Heart left ventricle (tissue), 16 donors: ENCODE data around the gene EXOC4. TPM values are rescaled to one million over a fixed set of nuclear protein-coding genes. Genes with fewer than 3 reads are reported as not detected.

Source experiments
- ATAC-seq, 4 donors: fragments of 200-7000 bp; cut with Tn5 transposase; one replicate each; pipeline ENCODE4 v1.9.1; 2020 to 2022; ENCODE audit warnings: moderate library complexity in 4 of 4, mild to moderate bottlenecking in 3 of 4, moderate number of reproducible peaks in 1 of 4
- DNase-seq, 5 donors: peaks; one replicate each; pipeline ENCODE4 v3.0.0-alpha.2; 2020
- H3K27ac ChIP-seq, 12 donors: fragments of 200-600 bp; sonication (generic) in 4 of 12; one replicate each; pipeline versions ENCODE4 v1.5.0 to v1.8.0; 2016 to 2022; ENCODE audit warnings: mild to moderate bottlenecking in 2 of 12
- H3K27me3 ChIP-seq, 9 donors: fragments of 200-600 bp; sonication (generic) in 2 of 9; one replicate each; pipeline versions ENCODE4 v1.5.1 to v1.8.0; 2016 to 2022; ENCODE audit warnings: mild to moderate bottlenecking in 3 of 9
- H3K36me3 ChIP-seq, 9 donors: fragments of 200-600 bp; sonication (generic) in 2 of 9; one replicate each; pipeline versions ENCODE4 v1.5.0 to v1.8.0; 2018 to 2022; ENCODE audit warnings: mild to moderate bottlenecking in 2 of 9
- H3K4me1 ChIP-seq, 12 donors: fragments of 200-600 bp; sonication (generic) in 4 of 12; one replicate each; pipeline versions ENCODE4 v1.5.0 to v1.8.0; 2016 to 2022; ENCODE audit warnings: mild to moderate bottlenecking in 3 of 12
- H3K4me3 ChIP-seq, 12 donors: fragments of 200-600 bp; sonication (generic) in 4 of 12; one replicate each; pipeline versions ENCODE4 v1.5.0 to v1.8.0; 2017 to 2022; ENCODE audit warnings: mild to moderate bottlenecking in 9 of 12, moderate library complexity in 4 of 12
- H3K9me3 ChIP-seq, 12 donors: fragments of 200-600 bp; sonication (generic) in 4 of 12; one replicate each; pipeline versions ENCODE4 v1.5.0 to v1.8.0; 2016 to 2022; ENCODE audit warnings: mild to moderate bottlenecking in 1 of 12
- POLR2A ChIP-seq, 2 donors: fragments of 450-650 bp; IDR thresholded peaks; one replicate each; pipeline ENCODE4 v1.6.1; 2017; ENCODE audit warnings: antibody characterized with exemption in 2 of 2, mild to moderate bottlenecking in 2 of 2, moderate library complexity in 2 of 2
- WGBS, 4 donors: extraction: QIAGEN DNeasy Blood & Tissue Kit in 2 of 4; methylation state at CpG; one replicate each; pipeline versions ENCODE4 v1.1.5 to v1.1.7; 2013 to 2018; 5-methylcytosine and 5-hydroxymethylcytosine counted together
- intact Hi-C, 10 donors: fragments of 100-400 bp; cut with DNase I; formaldehyde crosslinking; loops; one replicate each; pipeline versions ENCODE4 v1.11.1 to v1.14.2; 2022
- polyA plus RNA-seq, 2 donors: library from polyadenylated mRNA; stranded (reverse); fragments of 200-250 nt; gene quantifications; one replicate each; pipeline ENCODE4 v1.2.3, GENCODE V29; 2013
- total RNA-seq, 9 donors: library from RNA; depleted of rRNA in 2 of 9; stranded (reverse); fragments of >200 nt in 2 of 9; fragmentation: NEBNext Ultra II Directional in 3 of 9; extraction: Animal tissue kit (Norgen Biotek cat#: 25700) in 3 of 9; gene quantifications; one replicate each; pipeline versions ENCODE4 v1.1.0 to v1.2.4, GENCODE V29; 2016 to 2023
- TF ChIP-seq, protein P1 (sequence below), 12 donors: fragments of 200-600 bp; sonication (generic) in 4 of 12; IDR thresholded peaks; one replicate each; pipeline versions ENCODE4 v1.5.0 to v1.8.0; 2018 to 2022; ENCODE audit warnings: antibody characterized with exemption in 12 of 12, mild to moderate bottlenecking in 5 of 12
- donor health status: ischemic (EF 13 %, LVEDD 7.1; RV severe dilation, severe dysfunction).
- donor health status: healthy with polysubstance abuse.
- donor health status: DM: no; HTN: yes; CAD: no.
- donor health status: DM: no; HTN: no; CAD: no.
- donor health status: ischemic (EF 25% LVEDD 6.9; RV normal size, moderate dysfunction).
- donor health status: ischemic (EF 25% LVEDD 5.7; RV mildly dilated, moderate dysfunction).
- donor health status: healthy.
- donor health status: DM: yes; HTN: yes; CAD: no.
- donor health status: ischemic (EF 35%, LVEDD 5.7; RV mildly dilated, moderate dysfunction).
- donor health status: nonischemic (EF 11% LVEDD 7.7; RV severe dilation, severe dysfunction).
- donor health status: DM: yes; HTN: yes; CAD: no.
- donor health status: PGD.
- donor health status: ischemic (EF 29% LVEDD 5.4; RV normal size, mild dysfunction).
- donor health status: nonischemic (EF 23%, LVEDD 6.1; RV moderate dilation, normal function).

Gene EXOC4
- total and polyA plus RNA-seq, 11 donors: 8.8 to 61.2 (median 33.8) TPM

DNA sequence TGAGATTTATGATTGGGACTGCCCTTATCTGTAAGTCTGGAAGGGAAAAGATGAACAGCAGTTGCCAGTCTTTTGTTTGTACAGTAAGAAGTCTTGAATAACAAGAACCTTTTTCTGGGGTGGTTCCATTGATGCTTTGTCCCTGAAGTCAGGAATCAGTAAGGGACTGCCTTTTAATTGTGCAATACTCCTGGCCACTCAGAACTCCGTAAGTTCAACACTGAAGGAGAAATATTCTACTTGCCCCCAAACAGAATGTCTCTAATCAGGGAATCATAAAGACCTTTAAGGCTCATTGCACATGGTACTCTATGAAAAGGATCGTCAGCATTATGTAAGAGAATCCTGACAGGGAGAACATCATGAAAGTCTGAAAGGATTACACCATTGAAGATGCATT is 361.4 kb downstream of the EXOC4 start:
- WGBS, 4 donors: 96 to 98% (median 97%) methylated on average over 2 of the region's 2 CpGs
- no peak for ATAC-seq
- H3K36me3 ChIP-seq: no peaks in the 10 kb centered on the region
- no peaks in the 10 kb centered on the region for H3K9me3 ChIP-seq
- no peak for DNase-seq
- H3K27me3 ChIP-seq: no peaks in the 10 kb centered on the region
- intact Hi-C loops: no loop called here
- no peaks in the 10 kb centered on the region for H3K4me1 ChIP-seq
- TF ChIP-seq, protein P1, sequence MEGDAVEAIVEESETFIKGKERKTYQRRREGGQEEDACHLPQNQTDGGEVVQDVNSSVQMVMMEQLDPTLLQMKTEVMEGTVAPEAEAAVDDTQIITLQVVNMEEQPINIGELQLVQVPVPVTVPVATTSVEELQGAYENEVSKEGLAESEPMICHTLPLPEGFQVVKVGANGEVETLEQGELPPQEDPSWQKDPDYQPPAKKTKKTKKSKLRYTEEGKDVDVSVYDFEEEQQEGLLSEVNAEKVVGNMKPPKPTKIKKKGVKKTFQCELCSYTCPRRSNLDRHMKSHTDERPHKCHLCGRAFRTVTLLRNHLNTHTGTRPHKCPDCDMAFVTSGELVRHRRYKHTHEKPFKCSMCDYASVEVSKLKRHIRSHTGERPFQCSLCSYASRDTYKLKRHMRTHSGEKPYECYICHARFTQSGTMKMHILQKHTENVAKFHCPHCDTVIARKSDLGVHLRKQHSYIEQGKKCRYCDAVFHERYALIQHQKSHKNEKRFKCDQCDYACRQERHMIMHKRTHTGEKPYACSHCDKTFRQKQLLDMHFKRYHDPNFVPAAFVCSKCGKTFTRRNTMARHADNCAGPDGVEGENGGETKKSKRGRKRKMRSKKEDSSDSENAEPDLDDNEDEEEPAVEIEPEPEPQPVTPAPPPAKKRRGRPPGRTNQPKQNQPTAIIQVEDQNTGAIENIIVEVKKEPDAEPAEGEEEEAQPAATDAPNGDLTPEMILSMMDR (IDR thresholded peaks at IDR 0.05): no peak
- no peak for TF ChIP-seq POLR2A (IDR thresholded peaks at IDR 0.05)
- H3K4me3 ChIP-seq: no peak overlapping the region
- H3K27ac ChIP-seq: no peak overlapping the region

DNA sequence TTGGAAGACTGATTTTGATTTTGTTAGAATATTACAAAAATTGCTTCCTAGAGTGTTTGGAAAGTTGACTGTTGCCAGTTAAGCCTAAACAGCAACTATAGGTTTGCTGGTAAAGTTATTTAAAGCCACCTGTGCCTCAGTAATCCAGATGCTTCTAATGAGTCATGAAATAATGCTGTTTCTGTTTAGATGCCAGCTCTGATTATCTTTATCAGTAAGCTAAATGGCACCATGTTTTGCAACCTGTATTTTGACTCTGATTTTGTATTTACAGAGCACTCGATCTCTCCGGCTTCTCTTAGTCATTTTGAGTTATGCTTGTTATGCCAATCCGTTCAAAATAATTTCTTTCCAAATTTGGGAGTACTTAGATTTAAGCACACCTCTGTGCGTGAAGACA is 366.1 kb downstream of the EXOC4 start:
- intact Hi-C loops: no loop called here
- Histone ChIP-seq H3K9me3 (no peaks in the 10 kb centered on the region), H3K27ac (no peak overlapping the region), H3K4me3 (no peak overlapping the region), H3K4me1 (no peaks in the 10 kb centered on the region), H3K36me3 (no peaks in the 10 kb centered on the region), H3K27me3 (no peaks in the 10 kb centered on the region)
- WGBS, 4 donors: 96 to 98% (median 96%) methylated on average over 4 of the region's 4 CpGs
- TF ChIP-seq, protein P1 (IDR thresholded peaks at IDR 0.05): no peak
- no peak for TF ChIP-seq POLR2A (IDR thresholded peaks at IDR 0.05)
- ATAC-seq (no peak), DNase-seq (no peak)

DNA sequence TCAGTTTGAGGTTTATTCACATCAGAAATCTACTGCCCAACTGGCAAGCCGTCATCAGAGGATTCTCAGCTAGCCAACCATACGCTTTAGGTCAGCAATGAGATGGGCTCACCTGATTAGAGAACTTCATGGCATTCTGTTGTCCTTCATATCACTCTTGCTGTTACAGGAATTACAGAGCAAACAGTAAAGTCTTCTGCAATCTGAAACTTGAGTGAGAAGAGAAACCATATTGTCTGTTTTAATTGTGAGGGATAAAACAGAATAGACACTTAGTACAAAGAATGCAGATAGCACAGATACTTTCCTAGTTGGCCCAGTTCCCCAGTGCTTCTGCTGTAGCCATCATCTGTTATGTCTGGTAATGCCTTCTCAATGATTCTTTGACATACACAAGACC is 366.6 kb downstream of the EXOC4 start:
- Histone ChIP-seq H3K4me1 (no peaks in the 10 kb centered on the region), H3K27ac (no peak overlapping the region), H3K4me3 (no peak overlapping the region), H3K36me3 (no peaks in the 10 kb centered on the region), H3K27me3 (no peaks in the 10 kb centered on the region), H3K9me3 (no peaks in the 10 kb centered on the region)
- intact Hi-C loops: no loop called here
- DNase-seq: no peak
- ATAC-seq: no peak
- TF ChIP-seq, protein P1 (IDR thresholded peaks at IDR 0.05): no peak
- TF ChIP-seq POLR2A (IDR thresholded peaks at IDR 0.05): no peak
- 73 to 96% (median 84%) methylated on average over 2 of the region's 2 CpGs for WGBS, 4 donors

DNA sequence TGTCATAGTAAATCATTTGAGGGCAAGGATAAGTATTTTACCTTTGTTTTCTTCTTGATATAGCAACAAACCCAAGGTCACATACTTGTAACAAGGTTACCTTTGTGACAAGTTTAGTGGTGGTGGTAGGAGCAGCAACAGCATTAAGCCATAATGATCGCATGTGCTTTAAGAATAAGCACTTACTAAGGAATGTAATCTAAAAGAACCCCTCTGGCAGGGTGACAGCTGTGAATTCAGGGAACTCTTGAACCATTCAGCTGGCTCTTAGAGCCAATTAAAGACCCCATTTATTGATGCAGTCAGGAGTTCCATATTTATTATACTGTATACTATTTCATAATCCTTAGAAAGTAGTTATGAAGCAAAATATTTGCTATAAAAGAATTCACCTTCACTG is 370.8 kb downstream of the EXOC4 start:
- Histone ChIP-seq H3K4me3 (no peak overlapping the region), H3K27me3 (no peaks in the 10 kb centered on the region), H3K9me3 (no peaks in the 10 kb centered on the region), H3K36me3 (no peaks in the 10 kb centered on the region), H3K4me1 (no peaks in the 10 kb centered on the region), H3K27ac (no peak overlapping the region)
- no peak for ATAC-seq
- TF ChIP-seq, protein P1 (IDR thresholded peaks at IDR 0.05): no peak
- TF ChIP-seq POLR2A (IDR thresholded peaks at IDR 0.05): no peak
- intact Hi-C loops: no loop called here
- no peak for DNase-seq
- 56 to 79% (median 68%) methylated on average over 1 of the region's 1 CpG for WGBS, 4 donors
